K562 (cell line): ENCODE measurements around the gene TJP3. TPM values are rescaled to one million over a fixed set of nuclear protein-coding genes. Genes with fewer than 3 reads are reported as not detected.
A peak's percentile ranks its signal among the peaks of the same experiment; 100 is the strongest.

Experiments
- ATF3 ChIP-seq, 2 experiments: fragments of 450-650 bp in 1 of 2; sonication (generic) in 1 of 2; formaldehyde crosslinking in 1 of 2; IDR thresholded peaks in 1 of 2; conservative IDR thresholded peaks in 1 of 2; 2 replicates each; pipeline versions ENCODE4 v1.6.1 to v1.8.1; 2016 to 2023; ENCODE audit warnings: mild to moderate bottlenecking in 2 of 2, moderate library complexity in 2 of 2, inconsistent platforms in 1 of 2, missing genetic modification reagents in 1 of 2
- CEBPG ChIP-seq, 3 experiments: fragments of 200-800 bp in 1 of 3; sonication (Bioruptor generic) in 1 of 3; sonication (generic) in 1 of 3; formaldehyde crosslinking in 1 of 3; IDR thresholded peaks in 2 of 3; conservative IDR thresholded peaks in 1 of 3; 2 replicates each; pipeline versions ENCODE4 v1.6.1 to v1.8.0; 2016 to 2022; ENCODE audit warnings: missing compliant biosample characterization in 2 of 3, missing genetic modification characterization in 2 of 3, mild to moderate bottlenecking in 1 of 3, missing genetic modification reagents in 1 of 3
- MAFK ChIP-seq: IDR thresholded peaks from 2 replicates; pipeline ENCODE4 v1.6.1; 2011; ENCODE audit warnings: low read length, improper control_type of control experiment
- NBN ChIP-seq: fragments of 450-650 bp; IDR thresholded peaks from 2 replicates; pipeline ENCODE4 v1.6.1; 2016; ENCODE audit warnings: low read depth, mild to moderate bottlenecking
- NCOA1 ChIP-seq: fragments of 450-650 bp; IDR thresholded peaks from 2 replicates; pipeline ENCODE4 v1.6.1; 2016; ENCODE audit warnings: low read depth
- NFATC3 ChIP-seq: fragments of 450-650 bp; IDR thresholded peaks from 2 replicates; pipeline ENCODE4 v1.6.1; 2017; ENCODE audit warnings: mild to moderate bottlenecking
- NFRKB ChIP-seq: fragments of 450-650 bp; IDR thresholded peaks from 2 replicates; pipeline ENCODE4 v1.6.1; 2016; ENCODE audit warnings: low read depth
- NR2C1 ChIP-seq, 2 experiments: fragments of 450-650 bp; IDR thresholded peaks; 2 replicates each; pipeline ENCODE4 v1.6.1; 2017; ENCODE audit warnings: mild to moderate bottlenecking in 2 of 2, antibody characterized with exemption in 1 of 2, inconsistent platforms in 1 of 2, missing compliant biosample characterization in 1 of 2, missing genetic modification characterization in 1 of 2
- NR2C2 ChIP-seq, 2 experiments: fragments of 200-800 bp in 1 of 2; sonication (Bioruptor generic) in 1 of 2; sonication (generic) in 1 of 2; formaldehyde crosslinking in 1 of 2; IDR thresholded peaks; 2 replicates each; pipeline versions ENCODE4 v1.6.1 to v1.8.0; 2016 to 2022; ENCODE audit warnings: mild to moderate bottlenecking in 1 of 2, missing compliant biosample characterization in 1 of 2, missing genetic modification characterization in 1 of 2, missing genetic modification reagents in 1 of 2
- RBFOX2 ChIP-seq: fragments of 200-400 bp; formaldehyde crosslinking; IDR thresholded peaks from 2 replicates; pipeline ENCODE4 v1.6.1; 2017; ENCODE audit warnings: low read depth, mild to moderate bottlenecking, low read length, moderate library complexity
- TAF7 ChIP-seq: fragments of 450-650 bp; IDR thresholded peaks from 2 replicates; pipeline ENCODE4 v1.6.1; 2016; ENCODE audit warnings: missing genetic modification characterization, missing compliant biosample characterization
- TEAD4 ChIP-seq, 2 experiments: sonication (generic) in 1 of 2; formaldehyde crosslinking in 1 of 2; IDR thresholded peaks; 2 replicates each; pipeline versions ENCODE4 v1.6.1 to v1.8.0; 2012 to 2022; ENCODE audit warnings: borderline replicate concordance in 1 of 2, inconsistent platforms in 1 of 2, low read length in 1 of 2, mild to moderate bottlenecking in 1 of 2, missing genetic modification reagents in 1 of 2
- ZNF143 ChIP-seq: sonication (generic); formaldehyde crosslinking; IDR thresholded peaks from 2 replicates; pipeline ENCODE4 v1.9.0; 2022; ENCODE audit warnings: mild to moderate bottlenecking, missing genetic modification reagents
- ZNF778 ChIP-seq: fragments of 450-650 bp; formaldehyde crosslinking; IDR thresholded peaks from 2 replicates; pipeline ENCODE4 v1.4.0; 2020; ENCODE audit warnings: mild to moderate bottlenecking, moderate library complexity
- polyA plus RNA-seq, 8 experiments: library from polyadenylated mRNA; depleted of rRNA in 4 of 8; stranded (reverse) in 5 of 8; unstranded in 3 of 8; fragments of >200 nt; fragmentation: Nextera tagmentation in 2 of 8; fragmentation: Illumina TruSeq in 1 of 8; extraction: Ambion mirVana in 2 of 8; extraction: Trizol in 1 of 8; gene quantifications; 2 replicates each; pipeline versions ENCODE4 v1.2.1 to v1.2.3, GENCODE V29; 2011 to 2014; ENCODE audit warnings: inconsistent platforms in 1 of 8, missing spikeins in 1 of 8
- total RNA-seq, 7 experiments: library from RNA; depleted of rRNA in 6 of 7; stranded (reverse); fragments of >200 nt in 6 of 7; fragmentation: Illumina TruSeq in 2 of 7; extraction: Trizol in 2 of 7; gene quantifications; 2 replicates each; pipeline versions ENCODE4 v1.2.1 to v1.2.3, GENCODE V29; 2011 to 2021; ENCODE audit warnings: low replicate concordance in 1 of 7

TJP3 gene
- total and polyA plus RNA-seq, 9 of the 15 experiments (the other 6 are each of a cell fraction or from before 2014, with no cell fraction given): 0.11 to 2.4 (median 0.57) TPM; not detected in 1

GRCh38 chr19:3762501-3763459 is 54.6 kb downstream of the TJP3 start, which contains the start of gene MRPL54 (continued):
- TF ChIP-seq ATF3 (IDR thresholded peaks at IDR 0.05) (peak; percentile 75), ATF3 (CRISPR knock-in tag; conservative IDR thresholded peaks at IDR 0.05) (no peak), NFATC3 (0 out of 2 replicates have a peak, but pooled peaks have one; percentile 34), NFRKB (peak; percentile 29; the same call in 1 of the 2 replicates), RBFOX2 (peak; percentile 94), TAF7 (tag) (peak; percentile 81), NCOA1 (peak; percentile 74; the same call in 1 of the 2 replicates), ZNF143 (CRISPR knock-in tag) (peak; percentile 88), NBN (peak; percentile 75), MAFK (0 out of 2 replicates have a peak, but pooled peaks have one; percentile 2), ZNF778 (no peak), NR2C1 (IDR thresholded peaks at IDR 0.05) (peak; percentile 76), NR2C1 (tag; IDR thresholded peaks at IDR 0.05) (peak; percentile 87), NR2C2 (CRISPR knock-in tag; IDR thresholded peaks at IDR 0.05) (peak; percentile 82), NR2C2 (tag; IDR thresholded peaks at IDR 0.05) (peak; percentile 95), CEBPG (CRISPR knock-in tag; IDR thresholded peaks at IDR 0.05) (peak; percentile 89), CEBPG (tag; conservative IDR thresholded peaks at IDR 0.05 in 1 of 2, IDR thresholded peaks at IDR 0.05 in 1 of 2) (peak; percentile 67 to 81), TEAD4 (IDR thresholded peaks at IDR 0.05; ENCODE audit: low read length) (peak; percentile 23; the same call in 1 of the 2 replicates), TEAD4 (CRISPR knock-in tag; IDR thresholded peaks at IDR 0.05; ENCODE audit: borderline replicate concordance) (no peak)
